ENCODE data around the gene SUGCT.
A peak's percentile ranks its signal among the peaks of the same experiment; 100 is the strongest.

Gene SUGCT

DNA sequence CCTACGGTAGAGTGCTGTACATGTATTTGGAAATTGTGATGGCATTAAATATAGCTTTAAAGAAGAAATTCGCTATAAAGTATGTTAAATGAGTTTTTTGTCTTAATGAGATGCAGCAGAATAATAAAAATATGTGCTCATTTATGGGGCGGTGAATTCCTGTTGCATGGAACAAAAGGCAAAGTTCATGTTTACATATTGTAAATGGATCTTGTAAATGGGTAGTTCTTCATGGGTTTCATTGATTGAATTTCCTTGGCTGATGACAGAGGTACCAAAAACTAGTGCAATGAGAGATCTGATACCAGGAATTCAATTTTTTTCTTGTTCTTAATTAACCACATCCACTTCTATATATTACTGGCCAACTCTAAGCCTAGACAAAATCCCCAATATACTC is 284.2 kb downstream of the SUGCT start:
- H3K27me3 ChIP-seq (ENCODE audit: insufficient read depth, poor library complexity, severe bottlenecking): no peaks in the 10 kb centered on the region
- no peak overlapping the region for H3K4me3 ChIP-seq (replicated peaks; ENCODE audit: insufficient read depth, low read length)
- no peak for TF ChIP-seq POLR2AphosphoS5 (IDR thresholded peaks at IDR 0.05; ENCODE audit: low read depth)
- no peak for TF ChIP-seq GABPA (IDR thresholded peaks at IDR 0.05; ENCODE audit: low read depth)
- TF ChIP-seq SPI1 (IDR thresholded peaks at IDR 0.05; ENCODE audit: borderline replicate concordance, low read depth): no peak
- TF ChIP-seq, protein P1, sequence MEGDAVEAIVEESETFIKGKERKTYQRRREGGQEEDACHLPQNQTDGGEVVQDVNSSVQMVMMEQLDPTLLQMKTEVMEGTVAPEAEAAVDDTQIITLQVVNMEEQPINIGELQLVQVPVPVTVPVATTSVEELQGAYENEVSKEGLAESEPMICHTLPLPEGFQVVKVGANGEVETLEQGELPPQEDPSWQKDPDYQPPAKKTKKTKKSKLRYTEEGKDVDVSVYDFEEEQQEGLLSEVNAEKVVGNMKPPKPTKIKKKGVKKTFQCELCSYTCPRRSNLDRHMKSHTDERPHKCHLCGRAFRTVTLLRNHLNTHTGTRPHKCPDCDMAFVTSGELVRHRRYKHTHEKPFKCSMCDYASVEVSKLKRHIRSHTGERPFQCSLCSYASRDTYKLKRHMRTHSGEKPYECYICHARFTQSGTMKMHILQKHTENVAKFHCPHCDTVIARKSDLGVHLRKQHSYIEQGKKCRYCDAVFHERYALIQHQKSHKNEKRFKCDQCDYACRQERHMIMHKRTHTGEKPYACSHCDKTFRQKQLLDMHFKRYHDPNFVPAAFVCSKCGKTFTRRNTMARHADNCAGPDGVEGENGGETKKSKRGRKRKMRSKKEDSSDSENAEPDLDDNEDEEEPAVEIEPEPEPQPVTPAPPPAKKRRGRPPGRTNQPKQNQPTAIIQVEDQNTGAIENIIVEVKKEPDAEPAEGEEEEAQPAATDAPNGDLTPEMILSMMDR (IDR thresholded peaks at IDR 0.05; ENCODE audit: insufficient read depth, low read length): no peak
- TF ChIP-seq, protein P2, sequence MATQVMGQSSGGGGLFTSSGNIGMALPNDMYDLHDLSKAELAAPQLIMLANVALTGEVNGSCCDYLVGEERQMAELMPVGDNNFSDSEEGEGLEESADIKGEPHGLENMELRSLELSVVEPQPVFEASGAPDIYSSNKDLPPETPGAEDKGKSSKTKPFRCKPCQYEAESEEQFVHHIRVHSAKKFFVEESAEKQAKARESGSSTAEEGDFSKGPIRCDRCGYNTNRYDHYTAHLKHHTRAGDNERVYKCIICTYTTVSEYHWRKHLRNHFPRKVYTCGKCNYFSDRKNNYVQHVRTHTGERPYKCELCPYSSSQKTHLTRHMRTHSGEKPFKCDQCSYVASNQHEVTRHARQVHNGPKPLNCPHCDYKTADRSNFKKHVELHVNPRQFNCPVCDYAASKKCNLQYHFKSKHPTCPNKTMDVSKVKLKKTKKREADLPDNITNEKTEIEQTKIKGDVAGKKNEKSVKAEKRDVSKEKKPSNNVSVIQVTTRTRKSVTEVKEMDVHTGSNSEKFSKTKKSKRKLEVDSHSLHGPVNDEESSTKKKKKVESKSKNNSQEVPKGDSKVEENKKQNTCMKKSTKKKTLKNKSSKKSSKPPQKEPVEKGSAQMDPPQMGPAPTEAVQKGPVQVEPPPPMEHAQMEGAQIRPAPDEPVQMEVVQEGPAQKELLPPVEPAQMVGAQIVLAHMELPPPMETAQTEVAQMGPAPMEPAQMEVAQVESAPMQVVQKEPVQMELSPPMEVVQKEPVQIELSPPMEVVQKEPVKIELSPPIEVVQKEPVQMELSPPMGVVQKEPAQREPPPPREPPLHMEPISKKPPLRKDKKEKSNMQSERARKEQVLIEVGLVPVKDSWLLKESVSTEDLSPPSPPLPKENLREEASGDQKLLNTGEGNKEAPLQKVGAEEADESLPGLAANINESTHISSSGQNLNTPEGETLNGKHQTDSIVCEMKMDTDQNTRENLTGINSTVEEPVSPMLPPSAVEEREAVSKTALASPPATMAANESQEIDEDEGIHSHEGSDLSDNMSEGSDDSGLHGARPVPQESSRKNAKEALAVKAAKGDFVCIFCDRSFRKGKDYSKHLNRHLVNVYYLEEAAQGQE (IDR thresholded peaks at IDR 0.05; ENCODE audit: insufficient replicate concordance, low read depth): no peak
- H3K27ac ChIP-seq (replicated peaks): no peak overlapping the region
- no peak for DNase-seq (ENCODE audit: low read depth in 1 of 2, low spot score in 1 of 2)

DNA sequence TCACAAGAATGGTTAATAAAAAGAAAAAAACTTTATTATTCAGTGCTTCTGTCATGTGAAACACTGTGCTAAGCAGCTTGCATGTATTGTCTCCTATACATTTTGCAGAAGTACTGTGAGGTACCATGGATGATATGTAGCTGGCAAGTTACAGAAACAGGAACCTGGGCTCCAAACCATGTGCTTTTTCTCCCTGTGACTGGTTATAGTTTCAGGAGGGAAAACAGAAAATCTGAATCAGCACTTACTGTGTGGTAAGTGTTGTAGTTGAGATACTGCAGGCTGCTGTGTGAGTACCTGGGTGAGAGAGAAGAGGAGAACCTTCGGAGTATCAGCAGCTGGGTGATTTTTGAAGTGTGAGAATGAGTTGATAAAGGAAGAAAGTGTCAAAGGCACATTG is 285.0 kb downstream of the SUGCT start:
- Histone ChIP-seq H3K4me3 (replicated peaks; ENCODE audit: insufficient read depth, low read length) (no peak overlapping the region), H3K27ac (replicated peaks) (no peak overlapping the region), H3K27me3 (ENCODE audit: insufficient read depth, poor library complexity, severe bottlenecking) (no peaks in the 10 kb centered on the region)
- peak; percentile 78; the same call in 1 of the 2 replicates for TF ChIP-seq SPI1 (IDR thresholded peaks at IDR 0.05; ENCODE audit: borderline replicate concordance, low read depth)
- no peak for TF ChIP-seq GABPA (IDR thresholded peaks at IDR 0.05; ENCODE audit: low read depth)
- peak in 1 of 2 experiments; percentile 78 for DNase-seq (ENCODE audit: low read depth in 1 of 2, low spot score in 1 of 2)

DNA sequence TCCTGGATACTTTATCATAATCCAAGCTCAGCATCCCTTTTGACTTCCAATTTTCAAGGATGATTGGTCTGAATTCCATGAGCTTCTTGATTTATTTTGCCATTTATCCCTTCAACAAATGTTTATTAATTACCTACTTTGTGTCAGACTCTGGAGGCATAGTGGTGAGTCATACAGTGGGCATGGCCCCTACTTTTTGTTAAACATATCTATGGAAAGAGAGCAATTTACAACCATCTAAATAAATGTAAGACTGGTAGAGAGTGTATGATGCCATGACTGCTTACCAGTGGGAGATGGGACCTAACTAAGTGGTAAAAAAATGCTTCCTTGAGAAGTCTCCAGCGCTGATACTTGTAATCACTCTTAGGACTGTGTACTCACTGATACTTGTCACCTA is 286.6 kb downstream of the SUGCT start:
- DNase-seq (ENCODE audit: low read depth in 1 of 2, low spot score in 1 of 2): no peak
- no peak overlapping the region for H3K27ac ChIP-seq (replicated peaks)
- H3K4me3 ChIP-seq (replicated peaks; ENCODE audit: insufficient read depth, low read length): no peak overlapping the region
- TF ChIP-seq POLR2AphosphoS5 (IDR thresholded peaks at IDR 0.05; ENCODE audit: low read depth) (no peak), GABPA (IDR thresholded peaks at IDR 0.05; ENCODE audit: low read depth) (no peak), SPI1 (IDR thresholded peaks at IDR 0.05; ENCODE audit: borderline replicate concordance, low read depth) (no peak)
- TF ChIP-seq, protein P1 (IDR thresholded peaks at IDR 0.05; ENCODE audit: insufficient read depth, low read length): no peak
- TF ChIP-seq, protein P2 (IDR thresholded peaks at IDR 0.05; ENCODE audit: insufficient replicate concordance, low read depth): no peak
- no peaks in the 10 kb centered on the region for H3K27me3 ChIP-seq (ENCODE audit: insufficient read depth, poor library complexity, severe bottlenecking)

DNA sequence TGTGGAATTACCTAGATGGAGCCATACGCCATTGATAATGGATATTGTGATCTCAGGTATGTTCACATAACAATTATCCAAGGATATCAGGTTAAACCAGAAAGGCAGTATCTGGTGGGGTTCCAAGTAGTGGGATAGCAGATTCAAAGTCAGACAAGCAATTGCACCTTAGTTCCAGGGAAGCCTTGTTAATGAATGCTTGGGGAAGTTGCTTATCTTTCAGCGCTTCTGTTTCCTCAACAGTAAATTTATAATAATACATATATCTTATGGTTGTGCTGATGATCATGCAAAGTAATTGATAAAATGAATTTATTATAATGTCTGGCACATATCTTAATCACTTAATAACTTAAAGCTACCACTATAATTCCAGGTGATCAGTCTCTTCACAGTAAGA is 290.9 kb downstream of the SUGCT start:
- DNase-seq (ENCODE audit: low read depth in 1 of 2, low spot score in 1 of 2): no peak

More for the DNA sequence above, 290.9 kb downstream of the SUGCT start:
- no peak overlapping the region for H3K27ac ChIP-seq (replicated peaks)
- H3K27me3 ChIP-seq (ENCODE audit: insufficient read depth, poor library complexity, severe bottlenecking): no peaks in the 10 kb centered on the region
- no peak overlapping the region for H3K4me3 ChIP-seq (replicated peaks; ENCODE audit: insufficient read depth, low read length)
- TF ChIP-seq POLR2AphosphoS5 (IDR thresholded peaks at IDR 0.05; ENCODE audit: low read depth): no peak
- TF ChIP-seq SPI1 (IDR thresholded peaks at IDR 0.05; ENCODE audit: borderline replicate concordance, low read depth): no peak
- TF ChIP-seq, protein P2 (IDR thresholded peaks at IDR 0.05; ENCODE audit: insufficient replicate concordance, low read depth): no peak
- TF ChIP-seq, protein P1 (IDR thresholded peaks at IDR 0.05; ENCODE audit: insufficient read depth, low read length): no peak
- TF ChIP-seq GABPA (IDR thresholded peaks at IDR 0.05; ENCODE audit: low read depth): no peak
